NOMO-1 treated with dmso at 0.1 percent for 144 hours (cell line): ENCODE measurements around the gene CAB39L.
A peak's percentile ranks its signal among the peaks of the same experiment; 100 is the strongest.

ENCODE experiments used
- DNase-seq: peaks from one replicate; lab custom pipeline; 2025; ENCODE audit not compliant: unreplicated experiment; lab: John Stamatoyannopoulos, UW

CAB39L gene

DNA sequence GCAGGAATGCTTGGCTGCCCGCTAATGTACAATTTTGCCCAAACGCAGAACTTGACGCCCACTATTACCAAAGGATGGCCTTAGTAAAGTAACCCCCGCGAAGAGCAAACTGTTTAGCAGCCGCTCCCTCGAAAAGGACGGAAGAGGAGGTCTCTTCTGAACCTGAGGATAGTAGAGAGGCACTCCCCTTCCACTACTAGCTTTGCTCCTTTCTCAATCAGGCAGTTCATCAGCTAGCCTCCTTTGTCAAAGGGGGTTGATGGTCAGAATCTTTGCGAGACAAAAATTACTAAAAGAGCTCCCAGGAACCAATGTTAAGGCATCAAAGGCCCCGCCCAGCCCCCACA, 534 bp downstream of the CAB39L start:
- peak; percentile 26 for DNase-seq

DNA sequence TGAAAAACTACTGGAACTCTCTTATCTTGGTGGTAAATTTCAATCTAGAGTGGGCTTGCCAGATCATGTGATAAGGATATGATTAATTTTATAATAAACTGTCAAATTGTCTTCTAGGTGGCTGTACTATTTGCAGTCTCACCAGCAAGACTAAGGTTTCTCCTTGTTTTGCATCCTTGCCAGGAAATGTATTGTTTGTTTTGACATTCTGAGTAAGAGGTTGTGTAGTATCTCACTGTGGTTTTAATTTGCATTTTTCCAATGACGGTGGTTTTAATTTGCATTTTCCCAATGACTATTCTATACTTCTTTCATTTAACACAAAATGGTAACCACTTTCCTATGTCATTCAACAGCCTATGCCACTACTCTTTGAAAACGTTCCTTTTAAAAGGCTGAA, 2.0 kb downstream of the CAB39L start:
- no peak for DNase-seq

DNA sequence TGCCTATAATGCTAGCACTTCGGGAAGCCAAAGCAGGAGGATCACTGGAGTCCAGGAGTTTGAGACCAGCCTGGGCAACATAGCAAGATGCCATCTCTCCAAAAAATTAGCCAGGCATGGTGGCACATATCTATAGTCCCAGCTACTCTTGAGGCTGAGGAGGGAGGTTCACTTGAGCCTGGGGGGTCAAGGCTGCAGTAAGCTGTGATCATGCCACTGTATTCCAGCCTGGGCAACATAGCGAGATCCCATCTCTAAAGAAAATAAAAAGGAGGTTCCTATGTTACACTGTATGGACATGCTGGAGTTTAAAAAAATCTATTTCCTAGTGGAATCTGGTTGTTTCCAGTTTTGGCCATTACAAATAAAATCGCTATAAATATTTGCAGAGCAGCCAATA, 2.6 kb downstream of the CAB39L start:
- DNase-seq: no peak

DNA sequence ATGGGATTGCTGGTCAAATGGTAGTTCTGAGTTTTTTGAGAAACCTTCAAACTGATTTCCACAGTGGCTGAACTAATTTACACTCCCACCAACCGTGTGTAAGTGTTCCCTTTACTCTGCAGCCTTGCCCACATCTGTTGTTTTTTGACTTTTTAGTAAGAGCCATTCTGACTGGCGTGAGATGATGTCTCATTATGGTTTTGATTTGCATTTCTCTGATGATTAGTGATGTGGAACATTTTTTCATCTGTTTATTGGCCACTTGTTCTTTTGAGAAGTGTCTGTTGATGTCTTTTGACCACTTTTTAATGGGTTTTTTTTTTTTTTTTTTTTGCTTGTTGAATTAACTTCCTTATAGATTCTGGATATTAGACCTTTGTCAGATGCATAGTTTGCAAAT, 4.3 kb downstream of the CAB39L start:
- DNase-seq: no peak

DNA sequence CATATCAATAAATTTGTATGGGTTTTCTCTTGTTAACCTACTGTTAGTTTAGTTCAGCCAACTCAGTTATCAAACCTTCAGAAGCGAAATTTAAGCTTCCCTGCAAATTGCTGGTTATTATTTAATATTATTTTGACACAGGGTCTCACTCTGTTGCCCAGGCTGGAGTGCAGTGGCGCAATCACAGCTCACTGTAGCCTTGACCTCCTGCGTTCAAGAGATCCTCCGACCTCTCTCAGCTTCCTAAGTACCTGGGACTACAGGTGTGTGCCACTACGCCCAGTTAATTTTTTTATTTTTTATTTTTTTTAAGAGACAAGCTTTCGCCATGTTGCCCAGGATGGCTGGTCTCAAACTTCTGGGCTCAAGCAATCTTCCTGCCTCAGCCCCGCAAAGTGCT, 6.2 kb downstream of the CAB39L start:
- DNase-seq: no peak

DNA sequence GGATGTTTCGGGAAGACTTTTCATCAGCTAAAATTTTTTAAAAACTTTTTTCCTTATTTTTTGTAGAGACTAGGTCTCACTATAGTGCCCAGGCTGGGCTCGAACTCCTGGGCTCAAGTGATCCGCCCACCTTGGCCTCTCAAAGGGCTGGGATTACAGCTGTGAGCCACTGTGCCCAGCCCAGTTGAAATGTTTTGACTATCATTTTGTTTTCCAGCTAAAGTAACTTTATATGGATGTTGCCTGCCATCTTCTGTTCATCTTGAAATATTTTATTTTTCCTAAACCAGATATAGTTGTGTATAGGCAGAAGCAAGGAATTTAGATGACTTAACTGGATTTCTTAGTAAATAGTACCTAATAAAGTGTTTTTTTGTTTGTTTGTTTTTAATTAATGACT, 7.0 kb downstream of the CAB39L start:
- no peak for DNase-seq

DNA sequence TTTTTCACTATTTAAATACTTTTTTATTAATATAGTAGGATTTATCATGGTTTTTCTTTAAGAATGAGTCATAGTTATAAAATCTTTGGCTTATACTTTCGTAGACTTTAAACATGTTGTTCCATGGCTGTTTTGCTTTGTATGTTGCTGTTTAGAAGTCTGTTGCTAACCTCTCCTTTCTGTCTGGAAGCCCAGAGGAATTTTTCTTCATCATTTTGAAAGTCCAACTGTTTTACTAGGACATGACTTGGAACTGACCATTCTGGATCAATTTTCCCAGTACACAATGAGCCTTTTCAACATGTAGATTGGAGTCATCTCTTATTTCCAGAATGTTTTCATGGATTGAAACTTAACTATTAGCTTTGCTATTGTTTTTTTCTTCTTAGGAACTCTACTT, 7.9 kb downstream of the CAB39L start:
- no peak for DNase-seq

DNA sequence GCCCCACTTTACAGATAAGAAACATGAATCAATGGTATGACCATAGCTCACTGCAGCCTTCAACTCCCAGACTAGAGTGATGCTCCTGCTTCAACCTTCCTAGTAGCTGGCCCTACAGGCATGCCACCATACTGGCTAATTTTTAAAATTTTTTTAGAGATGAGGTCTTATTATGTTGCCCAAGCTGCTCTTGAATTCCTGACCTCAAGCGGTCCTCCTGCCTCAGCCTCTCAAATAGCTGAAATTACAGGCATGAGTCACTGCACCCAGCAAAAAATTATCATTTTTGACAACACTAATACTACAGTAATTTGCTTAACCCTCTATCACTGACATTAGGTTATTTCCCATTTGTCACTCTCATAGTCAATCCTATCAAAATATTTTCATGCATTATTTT, 14.7 kb downstream of the CAB39L start:
- no peak for DNase-seq

DNA sequence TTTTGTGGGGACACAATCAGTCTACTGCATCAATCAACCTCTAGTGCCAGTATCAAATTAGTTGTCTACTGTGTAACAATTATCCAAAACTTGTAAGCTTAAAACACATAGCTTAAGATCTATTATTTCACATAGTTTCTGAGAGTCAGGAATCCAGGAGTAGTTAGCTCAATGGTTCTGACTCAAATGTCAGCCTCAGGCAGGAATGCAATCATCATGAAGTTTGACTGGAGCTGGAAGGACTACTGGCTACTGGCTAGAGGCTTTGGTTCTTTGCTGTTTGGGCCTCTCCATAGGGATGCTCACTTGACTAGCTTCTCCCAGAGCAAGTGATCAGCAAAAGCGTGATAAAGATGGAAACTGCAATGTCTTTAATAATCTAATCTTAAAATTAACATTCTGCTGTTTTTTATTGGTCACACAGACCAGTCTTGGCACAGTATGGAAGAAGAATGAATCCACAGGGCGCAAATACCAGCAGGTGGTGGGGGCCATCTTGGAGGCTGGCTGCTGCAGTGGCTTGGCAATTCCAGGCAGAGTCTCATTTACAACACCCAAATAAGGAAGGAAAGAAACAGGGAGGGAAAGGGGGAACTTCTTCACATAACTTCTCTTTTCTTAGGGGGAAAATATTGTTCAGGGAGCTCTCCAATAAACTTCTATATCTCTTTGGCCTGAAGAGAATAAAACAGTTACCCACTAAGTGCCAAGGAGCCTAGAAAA, 15.7 kb downstream of the CAB39L start:
- DNase-seq: no peak

DNA sequence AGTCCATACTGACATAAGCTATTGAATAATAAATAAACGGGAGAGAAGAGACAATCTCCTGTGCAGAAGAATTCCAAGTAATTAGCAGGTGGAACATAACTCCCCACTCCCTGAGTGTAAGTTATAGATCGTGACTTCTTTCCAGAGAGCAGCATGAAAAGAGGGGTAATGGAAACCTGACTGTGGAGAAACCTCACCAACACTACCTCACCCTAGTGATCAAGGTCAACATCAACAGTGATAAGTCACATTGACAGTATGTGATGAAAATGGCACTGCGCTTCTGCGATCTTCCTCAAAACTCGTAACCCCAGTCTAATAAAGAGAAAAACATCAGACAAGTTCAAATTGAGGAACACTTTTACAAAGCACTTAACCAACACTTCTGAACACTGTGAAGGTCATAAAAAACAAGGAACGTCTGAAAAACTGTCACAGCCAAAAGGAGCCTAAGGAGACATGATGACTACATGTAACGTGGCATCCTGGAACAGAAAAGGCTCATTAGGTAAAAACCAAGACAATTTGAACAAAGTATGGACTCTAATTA, 19.8 kb downstream of the CAB39L start:
- peak; percentile 63 for DNase-seq

DNA sequence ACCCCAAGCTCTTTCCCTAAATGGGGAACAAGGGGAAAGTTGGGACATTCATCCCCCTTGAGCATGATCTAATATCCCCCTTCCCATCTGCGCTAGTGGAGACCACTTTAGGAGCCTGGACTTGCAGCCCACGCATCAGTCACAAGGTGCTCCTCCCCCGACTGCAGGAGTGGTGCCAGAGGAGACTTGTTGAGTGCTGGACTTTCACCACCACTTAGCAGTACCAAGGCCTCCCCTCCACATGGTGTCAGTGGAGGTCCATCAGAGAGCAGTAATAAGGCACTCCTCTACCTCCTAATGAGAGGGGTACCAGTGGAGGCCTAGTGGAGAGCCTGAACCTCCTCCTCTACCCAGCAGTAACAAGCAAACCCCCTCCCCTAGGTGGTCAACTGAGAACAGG, 22.5 kb downstream of the CAB39L start:
- no peak for DNase-seq

DNA sequence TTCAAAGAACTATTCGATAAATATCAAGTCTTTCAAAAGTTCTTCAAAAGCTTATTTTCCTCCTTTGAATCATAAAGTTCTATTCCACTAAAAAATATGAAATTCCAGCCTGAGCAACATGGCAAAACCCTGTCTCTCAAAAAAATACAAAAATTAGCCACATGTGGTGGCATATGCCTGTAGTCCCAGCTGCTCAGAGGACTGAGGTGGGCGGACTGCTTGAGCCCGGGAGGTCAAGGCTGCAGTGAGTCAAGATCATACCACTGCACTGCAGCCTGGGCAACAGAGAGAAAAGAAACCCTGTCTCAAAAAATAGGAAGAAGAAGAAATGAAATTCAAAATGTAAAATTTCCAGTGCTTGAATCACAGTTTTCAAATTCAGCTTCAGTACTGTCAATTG, 24.6 kb downstream of the CAB39L start:
- DNase-seq: no peak

DNA sequence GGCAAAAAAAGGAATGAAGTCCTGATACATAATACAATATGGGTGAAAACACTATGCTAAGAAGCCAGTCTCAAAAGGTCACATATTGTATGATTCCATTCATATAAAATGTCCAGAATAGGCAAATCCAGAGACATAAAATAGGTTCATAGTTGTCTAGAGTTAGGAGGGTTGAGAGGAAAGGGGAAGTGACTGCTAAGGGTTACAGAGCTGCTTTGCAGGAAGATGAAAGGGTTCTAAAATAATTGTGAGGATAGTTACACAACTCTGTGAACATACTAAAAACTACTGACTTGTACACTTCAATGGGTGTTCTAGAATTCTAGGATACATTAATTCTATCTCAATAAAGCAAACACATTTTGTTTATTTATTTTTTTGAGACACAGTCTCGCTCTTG, 25.7 kb downstream of the CAB39L start:
- DNase-seq: peak; percentile 62

DNA sequence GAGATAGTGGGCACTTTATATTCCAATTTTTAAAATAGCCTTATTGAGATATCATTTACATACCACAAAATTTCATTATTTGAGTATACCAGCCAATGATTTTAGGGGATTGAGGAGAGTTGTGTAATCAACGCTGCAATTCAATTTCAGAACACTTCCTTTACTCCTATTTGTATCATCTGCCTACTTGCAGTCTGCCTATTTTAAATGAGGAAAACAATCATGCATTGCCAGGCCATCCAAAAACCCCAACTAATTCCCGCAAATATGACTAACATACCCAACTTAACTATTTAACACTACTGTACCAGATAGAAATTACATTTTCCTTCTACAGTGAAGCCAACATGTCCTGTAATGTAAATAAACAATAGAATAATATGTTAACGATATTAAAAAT, 26.7 kb downstream of the CAB39L start:
- DNase-seq: no peak

DNA sequence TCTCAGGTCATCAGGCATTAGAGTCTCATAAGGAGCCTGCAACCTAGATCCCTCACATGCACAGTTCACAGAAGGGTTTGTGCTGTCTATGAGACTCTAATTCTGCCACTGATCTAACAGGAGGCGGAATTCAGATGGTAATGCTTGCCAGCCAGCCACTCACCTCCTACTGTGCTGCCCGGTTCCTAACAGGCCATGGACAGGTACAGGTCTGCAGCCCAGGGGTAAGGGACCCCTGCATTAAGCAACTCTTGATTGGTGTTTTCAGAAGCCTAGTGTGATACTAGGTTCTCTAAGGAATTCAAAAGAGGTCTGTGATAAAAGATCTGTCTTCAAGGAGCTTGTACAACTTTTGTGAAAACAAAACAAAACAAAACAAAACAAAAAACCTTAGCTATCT, 31.1 kb downstream of the CAB39L start:
- DNase-seq: no peak

DNA sequence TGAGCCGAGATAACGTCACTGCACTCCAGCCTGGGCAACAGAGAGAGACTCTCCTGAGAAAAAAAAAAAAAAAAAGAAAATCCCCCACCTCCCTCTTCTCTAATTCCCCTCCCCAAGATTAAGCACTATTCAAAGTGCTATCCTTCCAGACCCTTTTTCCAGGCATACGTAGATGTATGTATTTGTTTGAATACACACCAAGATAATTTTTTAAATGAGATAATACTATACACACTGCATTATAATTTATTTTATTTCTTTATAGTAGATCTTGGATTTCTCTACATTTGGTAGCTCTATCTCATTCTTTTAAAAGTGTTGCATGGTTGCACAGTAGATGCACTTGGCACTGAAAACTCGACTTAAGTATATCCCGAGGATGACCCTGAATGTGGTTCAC, 32.5 kb downstream of the CAB39L start:
- no peak for DNase-seq

DNA sequence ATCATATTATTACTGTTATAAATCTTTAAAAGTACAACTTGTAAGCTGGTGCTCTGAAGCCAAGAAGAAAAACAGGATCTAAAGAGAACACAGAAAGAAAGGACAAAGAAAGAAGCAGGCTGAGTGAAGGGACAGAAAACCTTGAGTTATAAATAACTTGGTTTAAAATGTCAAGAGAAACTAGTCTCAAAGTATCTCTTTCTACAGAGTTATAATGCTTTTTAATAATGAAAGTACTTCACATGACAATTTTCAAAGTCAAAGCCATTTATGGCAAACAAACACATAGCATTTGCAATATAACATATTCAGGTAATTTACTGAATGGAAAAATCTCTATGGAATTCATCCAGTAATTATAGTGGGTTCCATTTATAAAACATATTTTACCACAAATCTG, 33.4 kb downstream of the CAB39L start:
- no peak for DNase-seq

DNA sequence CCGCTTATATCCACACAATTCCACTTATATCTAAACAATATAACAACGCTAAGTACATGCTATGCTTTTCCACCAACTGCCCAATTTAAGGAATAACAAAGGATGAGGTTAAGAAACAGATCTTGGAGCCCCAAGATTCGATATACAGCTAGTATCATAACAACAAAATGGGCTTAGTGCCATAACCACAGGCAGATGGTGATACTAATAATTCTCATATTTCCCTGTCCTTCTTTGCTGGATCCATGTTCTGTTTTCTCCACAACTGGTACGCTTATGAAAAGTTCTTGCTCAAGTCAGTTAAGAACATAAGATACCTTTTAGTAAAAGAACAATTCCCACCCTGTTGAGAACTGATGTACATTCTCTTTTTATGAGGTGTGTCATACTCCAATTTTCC, 33.9 kb downstream of the CAB39L start:
- no peak for DNase-seq

DNA sequence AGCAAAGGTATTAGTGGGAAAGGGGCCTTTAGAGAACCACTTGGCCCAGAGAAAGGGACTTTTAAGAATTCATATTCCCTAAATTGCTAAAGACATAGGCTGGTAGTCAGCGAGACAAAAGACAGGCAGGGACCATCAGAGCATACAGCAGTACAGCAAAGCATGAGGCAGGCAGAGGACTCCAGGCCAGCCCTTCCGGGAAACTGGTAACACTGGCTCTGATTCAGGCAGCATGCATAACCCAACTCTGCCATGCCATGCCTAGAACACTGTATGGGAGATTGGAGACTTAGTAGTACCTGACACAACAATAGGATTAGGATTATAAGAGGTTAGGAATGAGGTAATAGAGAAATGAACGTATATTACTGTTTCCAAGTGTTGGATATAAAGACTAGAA, 34.9 kb downstream of the CAB39L start:
- no peak for DNase-seq

DNA sequence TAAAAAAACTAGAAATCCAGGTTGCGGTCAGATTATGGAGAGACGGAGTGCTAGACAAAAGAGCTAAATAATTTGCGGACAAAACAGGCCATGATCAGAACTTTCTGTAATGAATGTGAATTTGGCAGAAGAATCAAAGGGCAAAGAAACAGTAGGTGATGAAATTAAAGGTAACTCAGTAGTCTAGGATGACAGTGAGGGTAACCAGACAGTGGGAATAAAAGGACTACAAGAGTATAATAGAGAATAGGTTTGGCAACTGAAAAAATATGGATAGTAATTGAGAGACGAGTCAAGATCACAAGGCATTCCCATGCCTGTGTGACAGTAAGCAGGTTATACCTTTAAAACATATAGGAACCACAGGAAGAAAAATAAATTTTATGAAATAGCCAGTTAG, 35.9 kb downstream of the CAB39L start:
- DNase-seq: no peak

DNA sequence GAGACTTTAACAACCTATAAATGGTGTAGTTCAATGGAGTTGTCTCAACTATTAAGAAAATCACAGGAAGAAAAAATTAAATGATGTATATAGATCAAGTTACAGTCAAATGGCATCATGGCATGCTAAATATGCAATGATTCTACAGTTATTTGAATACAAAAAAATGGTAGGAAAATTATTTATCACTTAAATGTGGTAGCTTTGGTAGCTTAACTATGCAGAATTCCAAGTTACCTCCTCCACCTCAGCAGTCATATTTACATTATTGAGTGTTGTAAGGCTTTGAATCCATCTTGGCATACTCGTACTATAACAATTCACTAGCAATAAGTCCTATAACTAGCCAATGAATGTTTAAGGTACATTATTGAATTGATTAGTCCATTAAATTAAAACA, 36.8 kb downstream of the CAB39L start:
- DNase-seq: no peak

DNA sequence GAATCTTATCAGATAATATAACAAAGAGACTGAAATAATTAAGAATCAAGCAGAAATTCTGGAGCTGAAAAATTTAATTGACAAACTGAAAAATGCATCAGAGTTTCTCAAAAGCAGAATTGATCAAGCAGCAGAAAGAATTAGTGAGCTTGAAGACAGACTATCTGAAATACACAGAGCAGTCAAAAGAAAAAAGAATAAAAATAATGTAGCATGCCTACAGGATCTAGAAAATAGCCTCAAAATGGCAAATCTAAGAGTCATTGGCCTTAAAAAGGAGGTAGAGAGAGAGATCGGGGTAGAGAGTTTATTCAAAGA, 39.2 kb downstream of the CAB39L start:
- DNase-seq: no peak

DNA sequence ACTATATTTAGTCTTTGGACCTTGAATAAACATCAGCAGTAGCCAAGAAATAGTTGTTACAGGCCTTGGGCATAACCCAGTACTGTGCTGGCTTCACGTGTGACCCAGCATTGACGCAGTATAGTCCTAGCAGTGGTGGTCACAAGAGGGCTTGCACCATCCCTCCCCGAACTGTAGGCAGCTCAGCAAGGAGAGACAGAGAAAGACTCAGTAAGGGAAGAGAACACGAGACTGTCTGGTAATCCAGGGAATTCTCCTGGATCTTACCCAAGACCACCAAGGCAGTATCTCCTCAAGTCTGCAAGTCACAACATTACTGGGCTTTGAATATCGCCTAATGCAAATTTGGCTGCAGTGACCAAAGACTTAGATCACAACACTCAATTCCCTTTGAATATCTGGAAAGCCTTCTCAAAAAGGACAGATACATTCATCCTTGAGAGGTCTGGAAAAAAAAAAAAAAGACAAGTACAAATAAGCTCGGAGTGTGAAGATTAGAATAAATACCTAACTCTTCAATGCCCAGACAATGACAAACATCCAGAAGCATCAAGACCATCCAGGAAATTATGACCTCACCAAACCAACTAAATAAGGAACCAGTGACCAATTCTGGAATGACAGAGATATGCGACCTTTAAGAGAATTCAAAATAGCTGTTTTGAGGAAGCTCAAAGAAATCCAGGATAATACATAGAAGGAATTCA, 39.7 kb downstream of the CAB39L start:
- no peak for DNase-seq
